Activated CD8-positive, alpha-beta memory T cell treated with anti-CD3 and anti-CD28 coated beads, Interleukin-2, amount 50 U/mL, for 48 hours (primary cell): ENCODE results near the gene SELENOF.
"Not testable (repeated sequence)": the region's sequence is repeated elsewhere in the genome, so short reads cannot be mapped to it uniquely, and the experiment has no call there.

Experiments used
- DNase-seq: peaks from one replicate; pipeline ENCODE4 v3.0.0-alpha.2; 2020

SELENOF gene

DNA sequence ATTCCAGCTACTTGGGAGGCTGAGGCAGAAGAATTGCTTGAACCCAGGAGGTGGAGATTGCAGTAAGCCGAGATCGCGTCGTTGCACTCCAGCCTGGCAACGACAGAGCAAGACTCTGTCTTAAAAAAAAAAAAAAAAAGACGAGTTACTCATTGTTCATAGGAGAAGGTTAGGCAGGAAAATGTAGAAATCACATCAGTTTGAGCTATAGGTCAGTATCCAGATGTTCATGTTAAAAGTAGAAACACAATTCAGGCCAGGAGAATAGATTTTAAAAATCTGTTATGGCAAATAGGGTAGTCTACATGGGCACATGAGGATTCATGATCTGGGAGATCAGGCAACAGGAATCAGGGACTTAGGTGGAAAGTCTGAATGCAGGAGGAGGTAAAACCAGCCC, 57.7 kb downstream of the SELENOF start:
- no peak for DNase-seq

DNA sequence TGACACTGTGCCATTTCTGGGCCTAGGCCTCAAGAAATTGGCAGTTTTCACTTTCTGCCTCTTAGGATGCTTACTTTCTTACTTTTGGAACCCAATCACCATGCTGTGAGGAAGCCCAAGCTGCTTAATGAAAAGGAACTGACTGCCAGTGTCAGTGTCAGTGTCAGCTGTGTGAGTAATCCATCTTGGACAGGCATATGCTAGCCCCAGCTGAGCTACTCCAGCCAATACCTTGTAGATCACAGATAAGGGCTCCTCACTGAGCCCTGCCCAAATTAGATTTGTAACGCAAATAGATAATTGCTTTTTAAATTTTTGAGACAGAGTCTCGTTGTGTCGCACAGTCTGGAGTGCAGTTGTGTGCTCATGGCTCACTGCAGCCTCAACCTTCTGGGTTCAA, 59.6 kb downstream of the SELENOF start:
- no peak for DNase-seq

DNA sequence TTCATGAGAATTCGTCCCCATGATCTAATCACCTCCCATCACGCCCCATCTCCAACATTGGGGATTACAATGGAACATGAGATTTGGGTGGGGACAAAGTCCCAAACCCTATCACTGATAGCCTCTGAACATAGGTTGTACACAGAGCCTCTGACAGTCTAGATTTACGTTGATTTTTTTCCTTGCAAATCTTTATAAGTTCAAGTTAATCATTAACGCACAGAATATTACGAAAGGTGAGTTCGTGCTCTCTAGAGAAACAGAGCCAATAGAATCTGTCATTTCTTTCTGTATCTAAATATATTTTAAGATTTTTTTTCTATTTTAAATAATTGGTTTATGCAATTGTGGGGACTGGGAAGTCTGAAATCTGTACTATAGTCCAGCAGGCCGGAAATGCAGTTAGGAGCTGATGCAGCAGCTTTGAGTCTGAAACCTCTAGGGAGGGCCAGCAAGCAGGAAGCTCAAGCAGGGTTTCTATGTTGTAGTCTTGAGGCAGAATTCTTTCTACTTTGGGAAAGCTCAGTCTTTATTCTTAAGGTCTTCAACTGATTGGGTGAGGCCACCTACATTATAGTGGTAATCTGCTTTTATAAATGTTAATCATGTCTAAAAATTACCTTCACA, 61.0 kb downstream of the SELENOF start:
- no peak for DNase-seq

DNA sequence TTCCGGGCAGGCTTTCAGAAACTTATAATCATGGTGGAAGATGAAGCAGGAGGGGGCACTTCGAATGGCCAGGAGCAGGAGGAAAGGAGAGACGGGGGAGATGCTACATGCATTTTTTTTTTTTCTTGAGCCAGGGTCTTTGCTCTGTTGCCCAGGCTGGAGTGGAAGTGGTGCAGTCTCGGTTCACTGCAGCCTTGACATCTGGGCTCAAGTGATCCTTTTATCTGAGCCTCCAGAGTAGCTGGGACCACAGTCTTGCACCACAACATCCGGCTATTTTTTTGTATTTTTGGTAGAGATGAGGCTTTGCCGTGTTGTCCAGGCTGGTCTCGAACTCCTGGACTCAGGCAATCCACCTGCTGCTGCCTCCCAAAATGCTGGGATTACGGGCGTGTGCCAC, 61.6 kb downstream of the SELENOF start:
- no peak for DNase-seq

DNA sequence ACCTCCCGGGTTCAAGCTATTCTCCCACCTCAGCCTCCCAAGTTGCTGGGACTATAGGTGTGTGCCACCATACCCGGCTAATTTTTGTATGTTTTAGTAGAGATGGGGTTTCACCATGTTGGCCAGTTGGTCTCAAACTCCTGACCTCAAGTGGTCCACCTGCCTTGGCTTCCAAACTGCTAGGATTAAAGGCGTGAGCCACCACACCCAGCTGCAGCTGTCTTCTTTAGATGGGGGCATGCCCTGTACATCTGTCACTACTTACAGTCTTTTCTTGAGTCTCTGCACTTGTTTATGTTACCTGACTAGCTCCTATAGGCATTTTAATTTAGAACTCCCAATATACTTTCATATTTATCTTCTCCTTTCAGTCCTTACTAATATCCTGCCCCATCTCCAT, 64.2 kb downstream of the SELENOF start:
- DNase-seq: no peak

DNA sequence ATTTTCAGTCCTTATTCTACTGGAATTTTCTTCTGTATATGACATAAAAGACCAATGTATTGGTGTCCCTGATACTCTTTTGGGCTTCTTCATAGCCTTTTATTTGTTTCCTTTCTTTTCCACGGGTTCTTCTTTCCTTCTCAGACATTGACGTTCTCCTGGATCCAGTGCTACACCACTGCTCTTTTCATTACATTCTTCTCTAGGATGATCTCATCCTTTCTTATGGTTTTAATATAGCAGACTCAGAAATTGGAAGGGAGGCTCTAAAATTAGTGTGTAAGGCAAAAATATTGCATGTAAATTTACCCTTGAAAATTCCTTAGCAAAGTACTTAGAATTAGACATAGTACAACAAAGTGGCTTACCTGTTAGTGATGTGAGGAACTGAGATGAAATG, 65.3 kb downstream of the SELENOF start:
- no peak for DNase-seq

DNA sequence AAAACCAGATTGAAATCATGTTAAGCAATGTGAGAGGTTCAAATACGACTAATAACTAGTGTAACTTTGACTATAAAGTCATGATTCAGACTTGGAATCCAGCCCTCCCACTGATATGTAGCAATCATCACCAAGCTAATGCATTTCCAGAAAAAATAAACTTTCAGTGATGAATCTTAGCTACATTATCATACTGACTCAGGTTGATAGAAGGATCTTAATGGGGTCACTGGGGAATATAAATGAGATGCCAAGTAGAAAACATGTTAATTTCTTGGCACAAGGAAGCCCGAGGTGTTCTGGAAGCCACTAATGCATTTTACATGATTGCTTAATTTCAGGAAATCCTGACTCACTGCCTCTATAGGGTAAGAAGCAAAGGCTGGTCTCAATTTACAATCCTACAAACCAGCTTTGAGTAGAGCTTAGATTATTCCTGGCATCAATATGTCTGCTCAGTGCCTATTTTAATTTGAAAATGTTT, 67.7 kb downstream of the SELENOF start:
- no peak for DNase-seq

DNA sequence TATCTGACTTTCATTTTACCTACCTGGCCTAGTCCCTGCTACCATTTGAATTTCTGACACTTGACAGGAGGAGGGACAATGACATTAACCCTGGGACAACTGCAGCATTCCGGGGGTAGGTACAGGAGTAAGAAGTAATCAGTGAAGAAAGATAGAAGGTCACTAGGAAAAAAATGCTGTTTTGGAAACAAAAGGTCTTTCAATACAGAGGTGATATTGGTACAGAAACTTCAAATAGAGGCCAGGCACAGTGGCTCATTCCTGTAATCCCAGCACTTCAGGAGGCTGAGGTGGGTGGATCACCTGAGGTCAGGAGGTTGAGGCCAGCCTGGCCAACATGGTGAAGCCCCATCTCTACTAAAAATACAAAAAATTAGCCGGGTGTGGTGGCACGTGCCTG, 68.4 kb downstream of the SELENOF start:
- no peak for DNase-seq

DNA sequence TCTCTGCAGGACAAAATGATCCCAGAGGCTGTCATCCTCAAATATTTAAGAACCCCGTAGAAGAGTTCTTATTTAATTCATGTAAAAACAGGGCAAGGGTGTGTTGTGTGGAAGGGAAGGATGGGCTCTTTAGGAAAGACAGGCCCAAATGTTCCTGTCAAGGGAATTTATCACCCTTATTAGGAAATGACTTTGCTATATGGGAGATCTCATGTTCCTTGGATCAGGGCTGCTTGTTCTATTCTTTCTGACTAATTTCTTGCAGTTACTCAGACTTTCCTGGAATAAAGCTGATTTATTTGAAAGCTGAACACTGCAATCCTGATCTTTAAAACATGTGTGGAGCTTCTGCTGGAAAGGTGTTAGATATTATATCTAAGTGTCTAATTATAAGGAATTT, 72.8 kb downstream of the SELENOF start:
- no peak for DNase-seq

DNA sequence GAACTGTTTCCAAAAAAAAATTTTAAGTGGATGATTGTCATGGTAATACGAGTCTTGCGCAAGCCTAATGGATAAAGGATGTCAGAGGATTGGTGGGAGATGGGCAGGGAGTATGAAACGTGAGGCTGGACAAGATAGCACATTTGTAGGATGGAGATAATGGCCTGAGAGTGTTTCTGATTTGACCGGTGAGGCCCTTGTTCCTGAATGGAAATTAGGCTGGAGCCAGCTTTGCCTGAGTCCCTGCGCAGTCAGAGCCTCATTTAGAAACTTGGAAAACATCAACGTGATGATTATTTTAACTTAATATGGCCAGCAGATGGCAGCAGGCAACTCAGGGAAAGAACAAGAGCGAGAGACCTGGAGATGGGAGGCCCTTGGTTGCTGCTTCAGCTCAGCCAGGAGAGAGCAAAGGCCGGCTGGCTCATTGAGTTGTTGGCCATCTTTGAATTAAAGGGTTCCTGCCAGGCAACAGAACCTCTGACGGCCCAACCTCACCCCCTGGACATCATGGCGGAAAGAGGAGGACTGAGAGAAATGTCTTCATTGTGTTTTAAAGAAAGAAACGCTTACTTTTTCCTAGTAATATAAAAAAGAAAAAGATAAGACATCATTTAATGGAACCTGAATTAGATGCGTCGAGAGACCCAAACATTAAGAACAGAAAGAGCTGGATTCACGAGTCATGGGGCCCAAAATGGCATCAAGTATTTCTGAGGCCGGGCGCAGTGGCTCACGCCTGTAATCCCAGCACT, 80.3 kb downstream of the SELENOF start:
- DNase-seq: peak; percentile 61

DNA sequence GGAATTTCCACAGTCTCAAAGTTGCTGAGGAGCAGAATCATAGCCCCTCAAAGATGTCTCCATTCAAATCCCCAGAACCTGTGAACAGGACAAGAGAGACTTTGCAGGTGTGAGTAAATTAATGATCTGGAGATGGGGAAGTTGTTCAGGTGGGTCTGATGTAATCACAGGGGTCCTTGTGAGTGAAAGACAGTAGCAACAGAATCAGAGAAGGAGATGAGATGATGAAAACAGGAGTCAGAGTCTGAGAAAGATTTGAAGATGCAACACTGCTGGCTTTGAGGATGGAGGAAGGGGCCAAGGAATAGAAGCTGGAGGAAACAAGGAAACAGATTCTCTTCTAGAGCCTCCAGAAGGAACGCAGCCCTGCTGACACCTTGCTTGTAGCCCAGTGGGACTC, 81.5 kb downstream of the SELENOF start:
- DNase-seq: no peak

DNA sequence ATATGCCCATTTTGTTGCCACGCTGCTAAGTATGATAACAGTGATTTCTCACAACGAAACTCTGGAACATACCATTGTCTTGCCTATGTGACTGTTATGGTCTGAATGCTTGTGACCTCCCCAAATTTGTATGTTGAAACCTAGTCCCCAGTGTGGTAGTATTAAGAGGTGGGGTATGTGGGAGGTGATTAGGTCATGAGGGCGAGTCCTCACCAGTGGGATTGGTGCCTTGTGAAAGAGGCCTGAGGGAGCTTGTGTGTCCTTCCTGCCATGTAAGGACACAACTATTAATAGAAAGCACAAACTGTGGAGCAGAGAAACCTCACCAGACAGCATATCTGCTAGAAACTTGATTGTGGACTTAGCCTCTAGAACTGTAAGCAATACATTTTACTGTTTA, 84.6 kb downstream of the SELENOF start:
- DNase-seq: no peak

DNA sequence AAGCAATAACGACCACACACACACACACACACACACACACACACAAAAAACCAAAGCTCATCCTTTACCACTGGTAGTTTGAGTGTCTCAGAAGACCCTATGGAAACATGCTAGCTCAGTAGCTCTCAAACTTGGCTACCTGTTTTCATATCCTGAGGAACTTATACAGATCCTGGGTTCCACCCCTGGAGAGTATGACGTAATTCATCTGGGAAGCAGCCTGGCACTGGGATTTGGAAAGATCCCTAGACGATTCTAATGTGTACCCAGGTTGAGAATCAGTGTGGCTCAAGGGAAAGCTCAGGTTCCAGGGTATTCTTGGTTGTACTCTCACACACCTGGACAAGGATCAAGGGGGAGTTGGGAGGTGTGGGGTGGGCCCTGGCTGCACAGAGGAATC, 85.9 kb downstream of the SELENOF start:
- no peak for DNase-seq

DNA sequence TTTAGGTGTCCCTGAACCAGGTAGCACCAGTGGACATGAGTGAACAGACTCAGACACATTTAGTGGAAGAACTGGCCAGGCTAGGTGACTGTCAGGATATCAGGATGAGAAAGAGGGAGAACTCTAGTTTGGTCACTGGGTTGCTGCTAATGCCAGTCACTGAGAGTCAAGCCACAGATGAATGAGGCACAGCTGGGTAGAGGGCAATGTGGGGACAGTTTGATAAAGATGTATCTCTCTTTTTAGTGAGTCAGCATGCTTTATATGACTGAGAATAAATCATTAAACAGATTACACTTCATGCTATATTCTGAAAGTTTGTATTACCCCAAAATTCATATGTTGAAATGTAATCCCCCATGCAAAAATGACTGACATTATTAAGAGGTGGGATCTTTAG, 87.1 kb downstream of the SELENOF start:
- no peak for DNase-seq

DNA sequence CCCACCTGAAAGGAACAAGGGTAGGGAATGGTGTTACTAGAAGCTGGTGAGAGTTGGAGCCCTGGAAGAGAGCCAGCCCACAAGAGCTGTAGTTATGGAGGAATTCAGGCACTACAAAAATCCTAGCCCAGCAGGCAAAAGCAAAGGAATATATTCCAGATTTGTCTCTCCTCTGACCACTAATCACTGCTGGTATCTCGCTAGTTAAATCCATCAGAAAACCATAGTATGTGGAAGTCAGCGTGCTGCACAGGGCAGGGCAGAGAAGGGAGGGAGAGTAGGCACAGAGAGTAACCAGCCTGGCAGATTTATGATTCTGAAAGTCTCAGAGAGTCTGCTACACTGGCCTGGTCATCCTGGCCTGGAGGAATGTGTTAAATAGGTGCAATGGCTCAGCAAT, 88.6 kb downstream of the SELENOF start:
- no peak for DNase-seq

DNA sequence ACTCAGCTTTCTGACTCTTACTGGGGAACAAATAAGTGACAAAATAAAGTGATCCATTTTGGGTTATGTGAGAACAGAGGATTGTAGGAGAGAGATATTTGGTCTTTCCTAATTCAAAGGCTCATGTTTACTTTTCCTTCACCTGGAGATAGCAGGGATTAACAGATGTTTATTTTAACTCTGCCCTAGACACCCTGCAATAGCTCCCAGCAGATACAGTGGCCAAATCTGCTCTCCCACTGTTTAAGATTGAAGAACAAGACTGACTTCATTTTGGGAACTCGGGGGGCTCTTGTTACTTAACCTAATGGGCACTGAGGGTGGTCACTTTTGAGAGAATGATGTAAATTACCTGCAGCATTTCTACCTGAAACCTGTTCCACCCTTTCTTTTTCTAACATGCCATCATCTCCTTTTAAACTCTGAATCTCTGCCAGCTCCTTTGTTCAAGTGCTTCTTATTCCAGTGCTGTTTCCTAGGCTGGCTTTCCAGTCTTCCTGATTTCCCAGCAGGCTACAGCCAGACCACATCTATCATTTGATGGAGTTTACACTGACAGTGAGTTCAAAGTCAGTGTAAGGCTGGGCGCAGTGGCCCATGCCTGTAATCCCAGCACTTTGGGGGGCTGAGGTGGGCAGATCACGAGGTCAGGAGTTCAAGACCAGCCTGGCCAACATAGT, 90.0 kb downstream of the SELENOF start:
- no peak for DNase-seq

DNA sequence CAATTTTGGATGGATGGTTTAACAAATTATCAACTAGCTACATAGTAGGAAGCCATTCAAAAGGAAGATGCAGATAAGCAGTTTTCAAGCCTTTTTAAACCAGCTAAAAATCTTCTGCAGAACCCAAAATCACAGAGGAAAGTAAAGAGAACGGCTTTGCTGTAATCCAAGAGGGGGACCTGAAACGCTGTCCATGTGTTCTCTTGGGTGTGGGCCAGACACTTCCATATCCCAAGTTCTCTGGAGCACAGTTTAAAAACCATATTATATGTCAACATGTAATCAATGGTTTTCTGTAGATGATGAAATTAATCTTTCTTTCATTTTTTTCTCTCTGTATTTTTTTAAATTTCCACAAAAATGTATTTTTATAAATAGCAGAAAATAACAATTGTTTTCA, 90.5 kb downstream of the SELENOF start:
- no peak for DNase-seq

DNA sequence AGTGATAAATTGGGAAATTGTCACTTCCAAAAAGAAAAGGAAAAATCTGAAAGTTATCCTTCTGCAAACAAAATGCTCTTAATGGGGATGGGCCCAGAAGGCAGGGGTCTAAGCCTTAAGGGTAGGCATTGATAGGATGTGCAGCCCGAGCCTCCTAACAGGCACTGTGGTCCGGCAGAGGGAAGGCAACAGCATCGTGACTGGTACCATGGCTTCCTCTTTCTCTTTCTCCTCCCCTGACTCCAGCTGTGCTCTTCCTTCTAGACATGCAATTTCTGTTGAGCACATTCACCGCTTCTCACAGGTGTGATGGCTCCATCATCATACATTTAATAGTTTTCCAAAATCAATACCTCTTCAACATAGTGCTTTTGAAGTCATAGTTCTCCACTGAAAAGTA, 91.5 kb downstream of the SELENOF start:
- DNase-seq: no peak

DNA sequence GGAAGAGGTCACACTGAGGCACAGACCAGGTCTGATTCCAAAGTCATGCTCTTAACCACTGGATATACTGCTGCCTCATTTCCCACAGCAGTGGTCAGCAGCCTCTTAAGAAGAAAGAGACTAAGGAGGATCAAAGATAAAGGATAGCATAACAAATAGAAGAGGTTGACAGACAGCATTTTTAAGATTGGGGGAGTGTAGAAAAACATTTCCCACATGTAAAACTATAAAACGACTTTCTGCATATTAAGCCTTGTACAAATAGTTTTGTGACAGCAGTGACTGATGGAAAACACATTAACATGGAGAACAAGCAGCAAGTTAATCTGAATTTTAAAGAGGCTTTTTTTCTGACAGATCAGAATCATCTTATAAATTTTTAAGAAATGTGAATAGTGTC, 92.0 kb downstream of the SELENOF start:
- no peak for DNase-seq

DNA sequence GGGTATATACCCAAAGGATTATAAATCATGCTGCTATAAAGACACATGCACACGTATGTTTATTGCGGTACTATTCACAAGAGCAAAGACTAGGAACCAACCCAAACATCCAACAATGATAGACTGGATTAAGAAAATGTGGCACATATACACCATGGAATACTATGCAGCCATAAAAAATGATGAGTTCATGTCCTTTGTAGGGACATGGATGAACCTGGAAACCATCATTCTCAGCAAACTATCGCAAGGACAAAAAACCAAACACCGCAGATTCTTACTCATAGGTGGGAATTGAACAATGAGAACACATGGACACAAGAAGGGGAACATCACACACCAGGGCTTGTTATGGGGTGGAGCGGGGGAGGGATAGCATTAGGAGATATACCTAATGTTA, 94.0 kb downstream of the SELENOF start:
- not testable (repeated sequence) for DNase-seq

DNA sequence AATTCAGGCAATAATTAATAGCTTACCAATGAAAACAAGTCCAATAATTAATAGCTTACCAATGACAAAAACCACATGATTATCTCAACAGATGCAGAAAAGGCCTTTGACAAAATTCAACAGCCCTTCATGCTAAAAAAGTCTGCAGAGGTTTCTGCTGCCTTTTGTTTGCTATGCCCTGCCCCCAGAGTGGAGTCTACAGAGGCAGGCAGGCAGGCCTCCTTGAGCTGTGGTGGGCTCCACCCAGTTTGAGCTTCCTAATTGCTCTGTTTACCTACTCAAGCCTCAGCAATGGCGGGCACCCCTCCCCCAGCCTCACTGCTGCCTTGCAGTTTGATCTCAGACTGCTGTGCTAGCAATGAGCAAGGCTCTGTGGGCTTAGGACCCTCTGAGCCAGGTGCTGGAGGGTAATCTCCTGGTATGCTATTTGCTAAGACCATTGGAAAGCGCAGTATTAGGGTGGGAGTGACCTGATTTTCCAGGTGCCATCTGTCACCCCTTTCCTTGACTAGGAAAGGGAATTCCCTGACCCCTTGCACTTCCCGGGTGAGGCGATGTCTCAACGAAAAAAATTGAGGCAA, 96.6 kb downstream of the SELENOF start:
- DNase-seq: not testable (repeated sequence)

DNA sequence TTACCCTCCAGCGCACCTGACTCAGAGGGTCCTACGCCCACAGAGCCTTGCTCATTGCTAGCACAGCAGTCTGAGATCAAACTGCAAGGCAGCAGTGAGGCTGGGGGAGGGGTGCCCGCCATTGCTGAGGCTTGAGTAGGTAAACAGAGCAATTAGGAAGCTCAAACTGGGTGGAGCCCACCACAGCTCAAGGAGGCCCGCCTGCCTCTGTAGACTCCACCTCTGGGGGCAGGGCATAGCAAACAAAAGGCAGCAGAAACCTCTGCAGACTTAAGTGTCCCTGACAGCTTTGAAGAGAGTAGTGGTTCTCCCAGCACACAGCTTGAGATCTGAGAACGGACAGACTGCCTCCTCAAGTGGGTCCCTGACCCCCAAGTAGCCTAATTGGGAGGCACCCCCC, 99.8 kb downstream of the SELENOF start:
- not testable (repeated sequence) for DNase-seq
